ENCODE results near the gene SETD1B. TPM values are rescaled to one million over a fixed set of nuclear protein-coding genes. Genes with fewer than 3 reads are reported as not detected.

The SETD1B gene
- total and polyA plus RNA-seq, 2 donors (not counting 3 experiments of a cell fraction or from before 2014, with no cell fraction given), result 2.6 to 27.0 TPM

- TF ChIP-seq, protein P1, sequence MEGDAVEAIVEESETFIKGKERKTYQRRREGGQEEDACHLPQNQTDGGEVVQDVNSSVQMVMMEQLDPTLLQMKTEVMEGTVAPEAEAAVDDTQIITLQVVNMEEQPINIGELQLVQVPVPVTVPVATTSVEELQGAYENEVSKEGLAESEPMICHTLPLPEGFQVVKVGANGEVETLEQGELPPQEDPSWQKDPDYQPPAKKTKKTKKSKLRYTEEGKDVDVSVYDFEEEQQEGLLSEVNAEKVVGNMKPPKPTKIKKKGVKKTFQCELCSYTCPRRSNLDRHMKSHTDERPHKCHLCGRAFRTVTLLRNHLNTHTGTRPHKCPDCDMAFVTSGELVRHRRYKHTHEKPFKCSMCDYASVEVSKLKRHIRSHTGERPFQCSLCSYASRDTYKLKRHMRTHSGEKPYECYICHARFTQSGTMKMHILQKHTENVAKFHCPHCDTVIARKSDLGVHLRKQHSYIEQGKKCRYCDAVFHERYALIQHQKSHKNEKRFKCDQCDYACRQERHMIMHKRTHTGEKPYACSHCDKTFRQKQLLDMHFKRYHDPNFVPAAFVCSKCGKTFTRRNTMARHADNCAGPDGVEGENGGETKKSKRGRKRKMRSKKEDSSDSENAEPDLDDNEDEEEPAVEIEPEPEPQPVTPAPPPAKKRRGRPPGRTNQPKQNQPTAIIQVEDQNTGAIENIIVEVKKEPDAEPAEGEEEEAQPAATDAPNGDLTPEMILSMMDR (IDR thresholded peaks at IDR 0.05; ENCODE audit: extremely low read depth in 1 of 2, insufficient read depth in 1 of 2, low read depth in 1 of 2, low read length in 2 of 2), result no peak
- TF ChIP-seq GATA2 (IDR thresholded peaks at IDR 0.05; ENCODE audit: insufficient read depth, insufficient read length, low read depth, low read length) (no peak), POLR2AphosphoS5 (IDR thresholded peaks at IDR 0.05; ENCODE audit: insufficient read depth, low read depth, low read length) (no peak), MAX (IDR thresholded peaks at IDR 0.05; ENCODE audit: insufficient read depth, insufficient read length) (no peak), EZH2 (IDR thresholded peaks at IDR 0.05; ENCODE audit: borderline replicate concordance, low read depth, low read length, severe bottlenecking) (no peak), JUN (IDR thresholded peaks at IDR 0.05; ENCODE audit: borderline replicate concordance, insufficient read depth, insufficient read length, low read depth) (no peak), MYC (IDR thresholded peaks at IDR 0.05; ENCODE audit: low read depth, low read length) (no peak), FOS (IDR thresholded peaks at IDR 0.05; ENCODE audit: borderline replicate concordance, insufficient read depth, low read length) (no peak), POLR2A (IDR thresholded peaks at IDR 0.05; ENCODE audit: low read depth, low read length) (no peak)
- DNase-seq (ENCODE audit: low read depth, low spot score), result peak; percentile 53
- Histone ChIP-seq H4K20me1 (replicated peaks; ENCODE audit: control insufficient read depth, extremely low read depth, insufficient read depth, low read length) (no peaks in the 10 kb centered on the region), H3K4me1 (ENCODE audit: control insufficient read depth, extremely low read depth, insufficient read depth, low read length) (peaks cover 22% of the 10 kb centered on the region), H3K4me3 (replicated peaks in 1 of 3; ENCODE audit: insufficient read depth in 1 of 3, low read depth in 1 of 3, low read length in 3 of 3) (peak overlapping the region in 2 of 3 experiments; percentile 49), H3K9me1 (replicated peaks; ENCODE audit: control insufficient read depth, extremely low read depth, insufficient read depth, low read length) (no peaks in the 10 kb centered on the region), H3K27ac (ENCODE audit: insufficient read depth, low read depth, low read length) (no peak overlapping the region), H3K4me2 (ENCODE audit: insufficient read depth, low read length) (peak overlapping the region; percentile 43), H3K9ac (replicated peaks; ENCODE audit: extremely low read depth, insufficient read depth, low read length) (no peak overlapping the region), H3K27me3 (ENCODE audit: control insufficient read depth in 2 of 2, insufficient read depth in 2 of 2, low read length in 2 of 2) (no peaks in the 10 kb centered on the region), H2AFZ (ENCODE audit: low read depth, low read length) (no peak overlapping the region), H3K9me3 (replicated peaks; ENCODE audit: control insufficient read depth, insufficient read depth, low read length) (no peaks in the 10 kb centered on the region), H3K79me2 (ENCODE audit: control insufficient read depth, insufficient read depth, low read length) (peaks cover 65% of the 10 kb centered on the region), H3K36me3 (ENCODE audit: control insufficient read depth in 2 of 2, extremely low read depth in 1 of 2, insufficient read depth in 2 of 2, low read length in 2 of 2) (peaks cover 8 to 50% of the 10 kb centered on the region in 2 experiments)
- POLR2A ChIA-PET, result interaction anchor here (2.4 to 2.5 kb wide), 2 partner anchors 10 to 16 kb away, joined by 20 to 37 read pairs; partner anchors contain the start of gene RHOF
- BruUV-seq (replicated peaks), result no TSS peak
- dilution Hi-C loops (cut with MboI; ENCODE audit: extremely low pct_ligation_motif_present, low sequenced_read_pairs), result no loop called here
- peak; percentile 84 for FAIRE-seq
- CTCF ChIA-PET, result interaction anchor here (0.6 to 12.8 kb wide), 33 partner anchors 11 to 424 kb away, joined by 3 to 774 read pairs (median 5); partner anchors contain the start of genes CFAP251, PSMD9, RHOF and SETD1B
- intact Hi-C loops (cut with micrococcal nuclease), result loop anchor here (1.0 to 2.0 kb wide), 5 partner anchors 8 to 115 kb away; partner anchors contain the start of genes PSMD9 and SETD1B
These were observed 8.6 kb downstream of the SETD1B start for GRCh38 chr12:121812320-121812871.

Measured in endothelial cell of umbilical vein (primary cell).